ENCODE measurements around the gene SPRED1.
"Not testable (repeated sequence)": the region's sequence is repeated elsewhere in the genome, so short reads cannot be mapped to it uniquely, and the experiment has no call there.

SPRED1 gene

DNA sequence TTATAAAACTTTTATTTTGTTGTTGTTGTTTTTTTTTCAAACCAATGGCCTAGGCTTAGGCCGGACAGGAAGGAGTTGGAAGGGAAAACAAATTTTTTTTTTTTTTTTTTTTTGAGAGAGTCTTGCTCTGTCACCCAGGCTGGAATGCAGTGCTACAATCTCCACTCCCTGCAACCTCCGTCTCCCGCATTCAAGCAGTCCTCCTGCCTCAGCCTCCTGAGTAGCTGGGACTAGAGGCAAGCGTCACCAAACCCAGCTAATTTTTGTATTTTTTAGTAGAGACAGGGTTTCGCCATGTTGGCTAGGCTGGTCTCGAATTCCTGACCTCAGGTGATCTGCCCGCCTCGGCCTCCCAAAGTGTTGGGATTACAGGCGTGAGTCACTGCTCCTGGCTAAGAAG is 15.6 kb upstream of the SPRED1 start:
- DNase-seq = not testable (repeated sequence)

DNA sequence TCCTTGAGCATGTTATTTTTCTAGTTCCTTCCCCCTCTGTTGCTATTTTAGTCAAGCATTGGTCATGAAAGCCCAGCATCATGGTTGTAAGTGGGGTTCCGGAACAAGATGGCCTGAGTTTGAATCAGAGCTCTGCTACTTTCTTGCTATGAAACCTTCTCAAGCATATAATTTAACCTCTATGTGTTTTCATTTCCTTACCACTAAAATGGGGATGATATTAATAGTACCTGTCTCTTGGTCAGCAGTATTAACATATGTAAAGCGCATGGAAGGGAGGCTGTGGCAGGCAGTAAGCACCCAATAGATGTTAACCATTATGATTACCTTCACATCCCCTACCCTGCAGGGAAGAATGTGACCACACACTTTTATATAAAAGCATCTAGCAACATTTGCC is 14.3 kb upstream of the SPRED1 start:
- DNase-seq = no peak

DNA sequence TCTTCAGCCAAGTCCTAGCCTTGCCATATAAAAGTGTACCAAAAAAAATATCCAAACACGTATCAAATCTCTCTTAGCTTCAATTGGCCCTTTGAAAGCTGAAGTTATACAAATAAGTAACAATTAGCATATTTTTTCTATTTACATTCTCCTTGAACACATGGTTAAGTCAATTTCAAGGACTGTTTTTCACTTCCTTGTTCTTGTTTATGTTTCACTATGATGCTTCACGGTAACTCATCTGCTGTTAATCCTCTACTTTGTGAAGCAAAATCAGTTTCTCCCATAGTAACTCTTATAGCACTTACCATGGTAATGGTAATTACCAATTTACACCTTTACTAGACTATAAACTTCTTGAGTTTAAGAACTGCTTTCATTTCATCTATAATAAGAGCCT is 10.6 kb upstream of the SPRED1 start:
- DNase-seq = no peak

DNA sequence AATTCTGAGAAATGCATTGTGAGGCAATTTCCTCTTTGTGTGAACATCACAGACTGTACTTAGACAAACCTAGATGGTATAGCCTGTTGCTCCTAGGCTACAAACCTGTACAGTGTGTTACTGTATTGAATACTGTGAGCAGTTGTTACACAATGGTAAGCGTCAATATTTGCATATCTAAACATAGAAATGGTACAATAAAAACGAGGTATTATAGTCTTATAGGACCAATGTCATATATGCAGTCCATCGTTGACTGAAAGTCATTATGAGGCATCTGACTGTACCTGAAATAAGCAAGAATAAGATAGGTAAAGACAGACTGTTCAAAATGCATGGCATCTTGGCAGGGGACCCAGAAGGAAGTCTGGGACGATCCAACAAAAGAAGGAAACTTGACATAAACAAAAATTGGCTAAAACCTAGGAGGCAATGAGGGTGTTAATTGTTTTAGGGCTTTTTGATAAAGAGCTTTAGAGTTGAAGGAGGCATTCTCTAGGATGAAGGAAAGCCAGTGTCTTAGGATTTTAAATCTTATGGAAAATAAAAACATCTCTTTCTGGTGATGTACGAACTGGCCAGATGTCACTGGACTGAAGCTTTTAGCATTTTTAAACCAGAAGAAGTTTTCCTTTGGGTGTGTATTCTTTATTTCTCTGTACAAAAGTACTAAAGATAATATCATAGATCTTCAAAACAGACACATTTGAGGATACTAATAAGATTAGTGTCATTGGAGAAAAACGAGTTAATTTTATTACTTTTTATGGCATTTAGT is 9.2 kb upstream of the SPRED1 start:
- DNase-seq = no peak

DNA sequence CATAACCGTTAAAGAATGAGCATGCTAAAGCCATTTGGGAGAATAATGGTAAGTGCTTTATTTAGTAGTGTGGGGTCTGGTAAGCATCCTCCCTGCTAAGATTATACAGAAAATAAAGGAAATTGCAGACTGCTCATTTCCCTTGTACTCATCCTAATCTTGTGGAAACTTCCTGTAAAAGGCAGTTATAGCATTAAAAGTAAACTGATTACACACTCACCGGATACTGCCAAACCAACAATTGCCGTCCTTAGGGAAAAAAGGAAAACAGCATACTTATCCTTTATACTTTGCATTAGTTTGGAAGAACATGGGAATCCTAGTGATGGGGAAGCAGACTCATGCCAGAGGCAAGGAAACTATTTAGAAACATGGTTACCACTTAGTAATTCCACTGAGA is 5.3 kb upstream of the SPRED1 start:
- DNase-seq = no peak

DNA sequence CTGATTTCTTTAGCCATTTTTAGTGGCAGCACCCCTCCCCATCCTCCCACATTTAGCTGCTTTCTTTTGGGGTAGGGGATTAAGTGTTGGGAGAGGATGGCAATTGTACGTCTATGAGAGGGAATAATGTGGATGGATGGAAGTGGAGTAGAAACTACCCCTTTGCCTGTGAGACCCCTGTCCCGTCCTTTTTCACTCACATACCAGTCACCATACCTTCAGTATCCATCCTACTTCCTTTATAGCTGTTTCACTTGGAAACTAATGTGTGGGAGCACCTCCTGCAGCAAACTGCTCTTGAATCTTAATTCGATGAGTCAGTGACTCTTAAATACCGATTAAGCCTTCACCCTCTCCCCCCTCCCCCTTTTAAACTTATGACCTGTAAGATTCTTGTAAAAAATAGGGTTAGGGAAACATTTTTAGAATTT is 730 bp downstream of the SPRED1 start:
- DNase-seq = peak; percentile 46

DNA sequence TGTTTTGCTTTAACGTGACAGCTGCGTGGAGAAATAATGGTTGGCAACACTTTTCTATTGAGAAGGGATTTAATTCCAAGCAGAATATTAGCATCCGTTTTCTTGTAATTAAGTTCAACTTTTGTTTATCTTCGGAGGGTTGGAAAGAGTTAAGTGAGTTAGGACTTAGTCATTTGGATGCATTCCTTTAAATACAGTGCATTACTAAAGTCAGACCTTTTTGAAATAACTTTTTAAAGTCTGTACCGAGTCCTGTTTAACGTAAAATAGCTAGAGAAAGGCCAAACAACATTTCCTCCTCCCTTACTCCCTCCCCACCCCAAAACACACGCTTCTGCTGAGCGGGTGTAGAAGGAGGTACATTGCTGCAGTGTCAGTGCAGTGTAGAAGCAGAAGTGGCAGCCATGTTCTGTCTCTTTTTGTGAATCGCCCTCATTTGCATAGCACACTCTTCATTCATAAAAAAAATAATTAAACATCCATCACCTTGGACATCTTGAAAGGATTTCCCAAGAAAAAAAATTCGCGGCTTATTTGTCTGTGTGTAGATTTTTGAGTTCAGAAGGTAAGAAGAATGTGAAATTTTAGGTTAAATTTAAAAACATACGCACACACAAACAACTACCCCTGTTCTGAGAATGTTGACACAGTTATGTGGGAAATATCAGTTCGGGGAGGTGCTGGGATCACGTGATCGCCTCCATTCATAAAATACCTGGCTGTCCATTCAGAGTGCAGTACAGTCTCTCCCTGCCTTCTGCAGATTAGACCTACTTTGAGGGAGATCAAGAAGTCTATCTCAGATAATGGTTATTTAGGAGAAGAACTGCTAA is 1.6 kb downstream of the SPRED1 start:
- DNase-seq = no peak

DNA sequence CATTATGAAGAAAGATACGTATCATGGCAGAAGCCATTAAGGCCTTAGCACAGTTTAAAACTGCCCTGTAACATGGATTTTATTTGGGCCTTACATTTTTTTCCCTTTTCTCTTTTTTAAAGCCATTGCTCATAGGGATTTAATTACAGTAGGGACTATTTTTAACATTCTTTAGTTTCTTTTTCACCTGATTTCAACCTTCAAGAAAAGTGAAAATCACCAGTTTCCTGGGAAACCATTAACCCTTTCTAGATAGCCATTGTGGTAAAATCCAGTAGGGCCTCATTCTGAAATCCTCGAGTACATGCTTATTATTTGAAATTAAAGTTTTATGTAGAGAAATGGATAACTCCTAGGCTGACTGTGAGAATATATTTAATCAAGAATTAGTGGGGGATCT is 3.1 kb downstream of the SPRED1 start:
- DNase-seq = no peak

DNA sequence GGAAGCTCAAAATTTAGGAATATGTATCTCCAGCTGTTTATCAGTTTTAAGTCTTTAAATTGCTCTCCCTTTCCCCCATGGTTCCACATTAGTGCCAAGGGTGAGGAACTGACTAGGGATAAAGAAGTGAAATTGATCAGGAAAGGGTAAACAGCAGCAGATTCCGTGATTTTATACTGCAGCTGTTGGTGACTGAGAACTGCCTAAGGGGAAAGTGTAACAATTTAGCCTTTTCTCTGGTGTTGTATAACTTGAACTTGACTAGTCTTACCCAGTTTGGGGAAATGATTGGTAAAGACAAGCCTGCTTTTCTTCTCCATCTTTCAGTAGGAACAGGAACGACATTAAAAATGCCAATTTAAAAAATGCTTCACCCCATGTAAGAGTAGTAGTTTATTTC is 5.0 kb downstream of the SPRED1 start:
- no peak for DNase-seq

DNA sequence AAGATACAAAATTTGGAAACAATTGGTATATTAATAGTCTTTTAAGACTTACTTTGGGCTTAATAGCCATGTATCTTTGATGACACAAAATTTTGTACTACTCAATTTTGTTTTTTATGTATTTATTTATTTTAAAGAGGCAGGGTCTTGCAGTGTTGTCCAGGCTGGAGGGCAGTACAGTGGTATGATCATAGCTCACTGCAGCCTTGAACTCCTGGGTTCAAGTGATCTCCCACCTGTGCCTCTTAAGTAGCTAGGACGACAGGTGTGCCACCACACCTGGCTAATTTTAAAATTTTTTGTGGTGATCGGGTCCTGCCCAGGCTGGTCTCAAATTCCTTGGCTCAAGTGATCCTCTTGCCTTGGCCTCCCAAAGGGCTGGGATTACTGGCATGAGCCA is 6.5 kb downstream of the SPRED1 start:
- no peak for DNase-seq

DNA sequence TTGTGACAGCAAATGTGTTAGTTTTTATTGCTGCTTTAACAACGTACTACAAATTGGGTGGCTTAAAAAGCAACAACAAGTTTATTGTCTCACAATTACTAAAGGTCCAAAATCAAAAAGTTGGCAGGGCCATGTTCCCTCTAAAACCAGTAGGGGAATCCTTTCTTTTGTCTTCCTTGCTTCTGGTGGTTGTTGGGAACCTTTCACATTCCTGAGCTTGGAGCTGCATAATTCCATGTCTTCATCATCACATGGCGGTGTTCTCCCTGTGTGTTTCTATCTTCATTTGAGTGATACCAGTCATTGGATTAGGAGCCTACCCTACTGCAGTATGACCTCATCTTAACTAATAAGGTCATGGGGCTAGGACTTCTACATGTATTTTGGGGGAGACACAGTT is 7.4 kb downstream of the SPRED1 start:
- DNase-seq = no peak

DNA sequence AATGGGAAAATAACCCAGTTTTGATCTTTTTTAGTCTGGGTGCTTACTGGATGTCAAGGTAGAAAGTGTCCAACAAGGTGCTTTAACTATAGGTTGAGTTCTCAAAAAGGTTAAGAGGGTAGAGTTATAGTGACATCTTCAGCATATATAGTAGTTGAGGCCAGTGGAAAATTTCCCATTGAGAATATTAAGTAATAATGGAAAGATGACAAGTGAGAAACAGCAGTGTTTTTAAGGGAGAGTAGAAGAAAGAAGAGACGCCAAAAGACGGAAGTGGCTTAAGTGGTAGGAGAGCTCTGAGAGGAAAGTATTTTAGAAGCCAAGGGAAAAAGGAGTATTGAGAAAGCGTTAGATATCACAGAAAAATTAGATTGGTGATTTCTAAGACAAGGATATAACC is 10.6 kb downstream of the SPRED1 start:
- no peak for DNase-seq

DNA sequence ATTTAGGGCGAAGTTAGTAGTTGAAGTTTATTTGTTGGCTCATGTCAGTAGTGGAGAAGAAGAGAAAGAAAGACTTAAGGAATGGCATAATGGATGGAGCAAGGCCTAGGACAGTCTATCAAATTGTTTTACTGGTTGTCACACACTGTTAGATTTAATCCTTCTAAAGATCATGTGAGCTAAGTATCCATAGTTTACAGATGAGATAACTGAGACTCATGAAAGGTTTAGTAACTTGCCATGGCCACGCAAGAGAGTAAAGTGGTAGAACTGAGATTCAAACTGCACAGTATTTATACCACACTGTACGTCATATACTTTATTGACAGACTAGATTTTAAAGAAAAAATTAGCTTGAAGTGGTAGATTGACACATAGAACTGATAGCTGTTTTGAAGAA is 11.4 kb downstream of the SPRED1 start:
- no peak for DNase-seq

DNA sequence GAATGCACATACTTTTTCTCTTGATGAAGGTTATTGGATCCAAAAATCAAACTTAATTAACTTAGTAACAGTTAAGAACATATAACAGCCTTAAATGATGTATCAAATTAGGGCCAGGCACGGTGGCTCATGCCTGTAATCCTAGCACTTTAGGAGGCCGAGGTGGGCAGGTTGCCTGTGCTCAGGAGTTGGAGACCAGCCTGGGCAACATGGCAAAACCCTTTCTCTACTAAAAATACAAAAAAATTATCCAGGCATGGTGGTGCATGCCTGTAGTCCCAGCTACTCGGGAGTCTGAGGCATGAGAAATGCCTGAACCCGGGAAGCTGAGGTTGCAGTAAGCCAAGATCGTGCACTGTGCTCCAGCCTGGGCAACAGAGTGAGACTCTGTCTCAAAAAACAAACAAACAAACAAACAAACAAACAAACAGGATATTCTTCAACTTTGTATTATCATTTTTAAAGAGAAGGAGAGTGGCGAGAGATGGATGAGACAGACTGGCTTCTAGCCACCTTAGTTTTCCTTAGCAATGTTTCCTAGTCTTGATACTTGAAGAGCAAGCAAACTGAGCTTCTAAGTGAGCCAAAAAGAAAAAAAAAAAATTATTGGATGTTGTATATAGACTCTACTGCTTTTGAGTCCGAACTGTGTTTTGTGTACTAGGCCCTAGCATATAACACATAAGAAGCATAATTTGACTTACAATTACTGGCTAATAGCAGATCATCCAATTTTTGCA is 13.8 kb downstream of the SPRED1 start:
- no peak for DNase-seq

DNA sequence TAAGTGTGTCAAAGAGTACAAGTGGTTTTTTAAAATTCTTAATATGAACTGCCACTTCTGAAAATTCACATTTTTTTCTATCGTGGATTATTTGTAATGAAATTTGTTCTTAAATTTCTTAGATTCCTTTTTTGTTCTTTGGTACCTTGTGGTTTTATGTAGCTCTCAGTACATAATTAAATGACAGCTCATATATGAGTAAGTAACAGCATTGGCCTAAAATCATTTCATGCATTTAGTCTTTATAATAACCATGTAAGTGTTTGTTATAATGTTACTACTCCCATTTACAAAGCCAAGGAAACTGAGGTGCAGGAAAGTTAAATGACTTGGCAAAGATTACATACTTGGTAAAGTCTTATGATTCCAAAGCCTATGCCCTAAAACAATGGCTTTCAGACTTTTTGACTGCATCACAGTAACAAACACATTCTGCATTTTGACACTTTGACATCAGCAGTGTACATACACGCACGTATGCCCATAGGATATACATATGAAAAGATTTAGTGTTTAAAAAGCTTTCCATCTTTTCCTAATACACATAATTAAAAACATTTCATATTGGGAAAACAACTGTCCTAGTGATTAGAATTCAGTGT is 14.9 kb downstream of the SPRED1 start:
- DNase-seq = no peak

DNA sequence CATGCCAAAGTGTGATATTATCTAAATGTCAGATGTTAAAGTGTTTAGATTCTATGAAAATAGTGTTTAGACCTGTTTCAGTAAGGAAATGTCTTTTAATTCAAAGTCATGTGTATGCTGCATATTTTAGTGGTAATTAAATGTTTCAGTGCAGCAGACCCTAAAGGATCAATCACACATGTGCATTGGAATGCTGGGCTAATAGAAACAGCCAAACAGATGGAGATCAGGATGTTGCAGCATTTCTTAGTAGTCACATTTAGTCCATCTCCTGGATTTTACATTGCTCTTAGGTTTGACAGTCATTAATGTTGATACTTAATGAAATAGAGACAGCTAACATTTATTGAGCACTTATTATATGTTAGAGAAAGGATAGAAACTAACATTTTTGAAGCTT is 18.5 kb downstream of the SPRED1 start:
- no peak for DNase-seq

DNA sequence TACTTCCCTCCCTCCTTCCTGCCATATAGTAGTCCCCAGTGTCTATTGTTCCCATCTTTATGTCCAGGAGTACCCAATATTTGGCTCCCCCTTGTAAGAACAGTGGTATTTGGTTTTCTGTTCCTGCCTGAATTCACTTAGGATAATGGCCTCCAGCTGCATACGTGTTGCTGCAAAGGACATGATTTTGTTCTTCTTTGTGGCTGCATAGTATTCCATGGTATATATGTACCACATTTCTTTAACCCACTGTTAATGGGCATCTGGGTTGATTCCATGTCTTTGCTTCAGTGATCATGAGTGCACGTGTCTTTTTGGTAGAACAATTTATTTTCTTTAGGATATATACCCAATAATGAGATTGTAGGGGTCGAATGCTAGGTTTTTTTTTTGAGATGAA is 19.3 kb downstream of the SPRED1 start:
- DNase-seq = no peak

DNA sequence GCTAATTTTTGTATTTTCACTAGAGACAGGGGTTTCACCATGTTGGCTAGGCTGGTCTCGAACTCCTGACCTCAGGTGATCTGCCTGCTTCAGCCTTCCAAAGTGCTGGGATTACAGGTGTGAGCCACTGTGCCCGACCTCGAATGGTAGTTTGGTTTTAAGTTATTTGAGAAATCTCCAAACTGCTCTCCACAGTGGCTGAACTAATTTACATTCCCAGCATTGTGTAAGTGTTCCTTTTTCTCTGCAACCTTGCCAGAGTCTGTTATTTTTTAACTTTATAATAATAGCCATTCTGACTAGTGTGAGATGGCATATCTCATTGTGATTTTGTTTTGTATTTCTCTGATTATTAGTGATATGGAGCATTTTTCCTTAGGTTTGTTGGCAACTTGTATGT is 19.8 kb downstream of the SPRED1 start:
- DNase-seq = not testable (repeated sequence)

DNA sequence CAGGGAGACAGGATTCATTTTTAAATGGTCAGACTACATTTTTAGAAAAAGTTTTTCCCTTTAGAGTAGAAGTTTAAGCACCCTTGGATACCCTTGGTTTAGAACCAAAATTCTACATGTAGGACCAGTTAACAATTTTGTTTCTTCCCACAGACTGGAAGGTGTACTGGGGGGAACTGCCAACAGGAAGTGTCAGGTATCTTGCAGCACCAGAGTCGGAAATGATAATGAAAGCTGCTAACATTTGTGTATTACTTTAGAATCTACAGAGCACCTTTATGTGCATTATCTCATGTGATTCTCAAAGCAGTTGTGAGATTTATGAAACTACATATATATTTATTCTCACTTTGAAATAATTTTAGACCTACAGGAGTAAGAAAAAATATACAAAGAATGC is 21.5 kb downstream of the SPRED1 start:
- no peak for DNase-seq

DNA sequence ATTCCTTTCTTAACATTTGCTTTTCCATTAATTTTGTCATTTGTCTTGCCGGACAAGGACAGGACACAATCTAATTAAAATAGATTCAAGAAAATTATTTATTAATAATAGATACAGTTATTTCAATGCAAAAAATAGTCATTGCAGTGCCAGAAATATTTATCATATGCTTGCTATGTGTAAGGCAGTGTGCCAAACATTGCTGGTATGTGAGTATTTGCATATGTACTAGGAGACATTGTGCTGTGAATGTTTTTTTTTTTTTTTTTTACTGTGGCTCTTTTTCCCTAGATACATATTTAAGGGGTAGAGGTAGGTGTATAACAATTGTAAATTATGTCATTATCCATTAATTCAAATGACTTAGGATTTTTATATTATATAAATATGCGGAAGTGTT is 23.3 kb downstream of the SPRED1 start:
- DNase-seq = no peak

DNA sequence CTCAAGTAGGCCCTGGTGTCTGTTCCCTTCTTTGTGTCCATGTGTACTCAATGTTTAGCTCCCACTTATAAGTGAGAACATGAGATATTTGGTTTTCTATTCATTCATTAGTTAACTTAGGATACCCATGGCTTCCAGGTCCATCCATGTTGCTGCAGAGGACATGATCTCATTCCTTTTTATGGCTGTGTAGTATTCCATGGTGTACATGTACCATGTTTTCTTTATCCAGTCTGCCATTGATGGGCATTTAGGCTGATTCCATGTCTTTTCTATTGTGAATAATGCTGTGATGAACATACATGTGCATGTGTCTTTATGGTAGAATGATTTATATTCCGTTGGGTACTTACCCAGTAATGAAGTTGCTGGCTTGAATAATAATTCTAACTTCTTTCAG is 24.6 kb downstream of the SPRED1 start:
- DNase-seq = not testable (repeated sequence)

DNA sequence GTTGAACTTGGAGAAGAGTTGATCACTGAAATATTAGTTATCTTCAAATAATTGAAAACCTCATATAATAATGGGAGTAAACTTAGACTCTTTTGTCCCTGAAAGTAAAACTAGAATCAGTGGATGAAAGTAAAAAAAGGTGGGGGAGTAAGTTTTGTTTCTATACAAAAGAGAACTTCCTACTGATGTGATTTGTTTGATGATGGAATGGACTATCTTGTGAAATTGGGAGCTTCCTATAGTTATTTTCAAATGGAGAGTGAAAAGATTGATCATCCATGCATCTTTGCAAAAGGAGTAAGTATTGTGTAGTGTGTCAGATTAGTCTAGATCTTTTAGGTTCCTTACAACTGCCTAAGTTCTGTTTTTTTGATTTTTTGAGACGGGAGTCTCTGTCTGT is 28.4 kb downstream of the SPRED1 start:
- DNase-seq = no peak

DNA sequence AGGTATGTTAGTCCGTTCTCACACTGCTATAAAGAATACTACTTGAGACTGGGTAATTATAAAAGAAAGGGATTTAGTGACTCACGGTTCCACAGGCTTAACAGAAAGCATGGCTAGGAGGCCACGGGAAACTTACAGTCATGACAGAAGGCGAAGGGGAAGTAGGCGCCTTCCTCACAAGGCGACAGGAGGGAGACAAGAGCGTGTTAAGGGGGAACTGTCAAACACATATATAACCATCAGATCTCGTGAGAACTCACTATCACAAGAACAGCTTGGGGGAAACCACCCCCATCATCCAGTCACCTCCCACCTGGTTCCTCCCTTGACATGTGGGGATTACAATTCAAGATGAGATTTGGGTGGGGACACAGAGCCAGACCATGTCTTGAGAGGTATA is 30.4 kb downstream of the SPRED1 start:
- DNase-seq = no peak

All from amniotic stem cell (primary cell).